MV-4-11 (cell line): Measurements from ENCODE around the gene POLR2L.

Source experiments
- DNase-seq: peaks from one replicate; lab custom pipeline; 2025; lab: John Stamatoyannopoulos, UW

Gene POLR2L

DNA sequence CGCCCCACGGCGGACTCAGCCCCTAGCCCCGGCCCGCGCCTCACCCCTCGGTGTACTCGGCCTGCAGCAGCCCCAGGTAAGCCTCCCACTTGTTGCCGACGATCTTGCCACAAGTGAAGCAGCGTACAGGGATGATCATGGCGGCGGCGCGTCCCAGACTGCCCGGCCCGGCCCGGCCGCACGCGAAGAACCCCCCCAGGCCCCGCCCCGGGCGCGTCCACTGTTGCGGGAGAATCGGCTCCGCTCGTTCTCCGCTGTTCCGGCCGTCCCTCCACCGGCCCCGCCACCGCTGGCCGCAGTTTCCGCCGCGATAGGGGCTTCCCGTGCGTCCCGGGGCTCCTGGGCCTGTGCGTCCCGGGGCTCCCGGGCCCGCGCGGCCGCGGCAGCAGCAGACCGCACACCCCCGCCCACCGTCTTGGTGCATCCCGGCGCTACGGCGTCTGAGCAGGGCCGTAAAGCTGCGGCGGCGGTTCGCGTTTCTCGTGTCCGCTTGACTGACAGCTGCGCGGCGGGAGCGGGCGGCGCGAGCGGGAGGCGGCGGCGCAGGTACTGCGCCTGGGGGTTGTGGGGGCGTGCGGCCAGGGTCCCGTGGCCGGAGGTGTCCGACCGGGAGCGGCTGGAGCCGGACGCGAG, at the start of gene POLR2L, which contains the start of gene TSPAN4:
POLR2L (minus strand) TSS at position 160 of the 633 bp plus-strand sequence; CDS start at position 139, 21 bp downstream.
TSPAN4 (plus strand) TSS at position 483 of the 633 bp plus-strand sequence. CDS start 7,453 bp downstream, outside the sequence.
- peak; percentile 72 for DNase-seq

- no peak for DNase-seq
Observed at GRCh38 chr11:890794-891540, 48.6 kb upstream of the POLR2L start.

GRCh38 chr11:889687-890475, 47.6 kb upstream of the POLR2L start:
- DNase-seq = no peak

GRCh38 chr11:889257-889656, 46.9 kb upstream of the POLR2L start:
- DNase-seq = no peak

DNA sequence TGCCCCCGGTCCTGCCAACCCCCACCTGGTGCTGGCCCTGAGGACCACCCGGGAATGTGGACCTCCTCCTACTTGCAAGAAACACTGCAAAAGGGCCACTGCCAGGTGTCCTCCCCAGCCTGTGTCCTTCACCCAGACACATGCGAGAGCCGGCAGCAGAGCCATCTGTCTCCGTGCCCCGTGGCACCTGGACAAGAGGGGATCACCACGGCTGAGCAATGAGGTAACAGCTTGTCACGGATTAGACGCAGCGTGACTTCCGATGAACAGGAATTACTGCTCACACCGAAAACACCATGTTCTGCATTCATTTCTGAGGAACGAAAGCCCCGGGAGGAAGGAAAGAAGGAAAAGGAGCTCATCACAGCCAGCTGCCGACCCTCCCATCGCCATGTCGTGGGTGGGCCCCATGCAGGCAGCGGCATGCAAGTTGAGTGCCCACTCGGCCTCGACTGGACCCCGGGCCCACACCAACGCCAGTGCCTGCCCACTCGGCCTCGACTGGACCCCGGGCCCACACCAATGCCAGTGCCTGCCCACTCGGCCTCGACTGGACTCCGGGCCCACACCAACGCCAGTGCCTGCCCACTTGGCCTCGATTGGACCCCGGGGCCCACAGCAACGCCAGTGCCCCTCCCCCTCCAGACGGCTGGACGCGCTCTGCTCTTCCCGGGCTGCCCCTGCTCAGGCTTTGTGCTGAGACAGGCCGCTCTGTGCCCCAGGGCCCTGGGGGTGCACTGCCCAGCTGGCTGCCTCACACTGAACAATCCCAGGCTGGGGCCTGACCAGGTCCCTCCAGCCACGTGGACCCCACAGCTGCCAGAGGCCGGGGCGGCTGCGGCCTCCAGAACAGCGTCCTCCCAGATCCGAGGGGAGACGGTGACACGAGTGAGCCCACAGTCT, 46.2 kb upstream of the POLR2L start:
- DNase-seq = no peak

DNA sequence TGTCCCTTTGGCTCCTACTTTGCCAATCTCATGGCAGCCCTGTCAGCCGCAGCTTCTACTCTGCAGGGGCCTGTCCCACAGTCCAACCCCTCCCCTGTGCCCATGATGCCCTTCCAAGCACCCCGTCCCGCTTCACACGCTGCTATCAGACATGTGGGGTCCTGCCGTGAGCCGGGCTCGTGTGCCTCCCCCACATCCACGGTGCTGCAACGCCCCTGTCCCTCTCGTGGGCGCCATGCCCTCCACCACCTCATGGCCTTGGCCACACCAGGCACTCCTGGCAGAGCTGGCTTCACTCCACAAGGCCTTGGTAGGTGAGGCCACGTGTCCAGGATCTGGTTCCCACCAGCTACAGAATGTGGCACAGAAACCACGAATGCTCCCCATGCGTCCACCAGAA, 45.3 kb upstream of the POLR2L start:
- DNase-seq = no peak

DNA sequence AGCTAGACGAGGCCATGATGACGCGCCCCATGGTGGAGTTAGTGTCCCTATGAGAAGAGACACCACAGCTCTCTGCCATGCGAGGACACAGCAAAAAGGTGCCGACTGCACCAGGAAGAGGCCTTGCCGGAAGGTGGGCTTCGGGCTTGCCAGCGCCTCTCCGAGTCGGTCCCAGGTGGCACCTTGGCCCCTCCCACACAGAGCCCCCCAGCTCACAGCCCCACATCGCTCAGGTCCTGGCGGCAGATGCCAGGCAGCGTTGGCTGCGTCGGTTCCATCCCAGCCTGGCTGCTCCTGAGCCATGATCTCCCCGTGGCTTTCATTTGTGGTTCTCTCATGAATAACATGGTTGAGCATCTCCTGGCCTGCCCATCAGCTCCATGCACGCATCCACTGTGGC, 44.2 kb upstream of the POLR2L start:
- DNase-seq = no peak

GRCh38 chr11:884578-885070, 42.3 kb upstream of the POLR2L start:
- DNase-seq = no peak

GRCh38 chr11:883527-883926, 41.2 kb upstream of the POLR2L start:
- DNase-seq = no peak

- DNase-seq = no peak
Observed at GRCh38 chr11:882596-882995, 40.3 kb upstream of the POLR2L start.

DNA sequence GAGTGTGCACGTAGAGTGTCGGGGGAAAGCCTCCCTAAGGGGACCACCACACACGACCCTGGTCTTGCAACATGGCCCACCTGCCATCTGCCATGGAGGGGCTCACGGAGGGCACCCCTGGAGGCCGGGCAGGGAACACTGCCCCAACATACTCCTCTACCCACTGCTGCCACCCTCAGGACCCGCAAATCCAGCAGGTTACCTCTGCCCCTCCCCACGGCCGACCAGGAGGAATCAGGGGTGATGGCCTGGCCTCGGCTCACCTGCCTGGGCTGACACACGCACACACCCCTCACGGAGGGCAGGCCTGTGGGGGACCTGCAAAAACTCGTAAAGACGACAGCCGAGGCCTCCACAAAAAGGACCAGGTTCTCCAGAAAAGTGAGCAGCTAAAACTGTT, 38.1 kb upstream of the POLR2L start:
- no peak for DNase-seq

GRCh38 chr11:877565-877964, 35.2 kb upstream of the POLR2L start:
- peak; percentile 35 for DNase-seq

DNA sequence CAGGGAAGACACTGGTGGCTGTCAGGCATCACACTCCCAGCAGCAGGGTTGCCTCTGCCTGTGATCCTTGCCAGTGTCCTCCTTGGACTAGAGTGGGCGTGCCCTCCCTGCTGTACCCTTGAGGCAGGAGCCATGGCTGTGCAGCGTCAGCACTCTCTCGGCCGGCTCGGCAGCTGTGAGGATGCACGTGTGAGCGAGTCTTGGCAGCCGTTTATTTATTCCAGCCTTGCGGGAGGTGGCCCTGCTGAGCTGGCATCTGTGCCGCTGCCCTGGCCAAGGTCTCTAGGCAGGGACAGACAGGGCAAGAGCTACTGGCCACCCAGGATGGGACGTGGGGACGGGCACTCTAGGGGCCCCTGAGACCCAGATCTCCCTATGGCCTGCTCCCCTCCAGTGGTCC, 34.2 kb upstream of the POLR2L start:
- DNase-seq = no peak

DNA sequence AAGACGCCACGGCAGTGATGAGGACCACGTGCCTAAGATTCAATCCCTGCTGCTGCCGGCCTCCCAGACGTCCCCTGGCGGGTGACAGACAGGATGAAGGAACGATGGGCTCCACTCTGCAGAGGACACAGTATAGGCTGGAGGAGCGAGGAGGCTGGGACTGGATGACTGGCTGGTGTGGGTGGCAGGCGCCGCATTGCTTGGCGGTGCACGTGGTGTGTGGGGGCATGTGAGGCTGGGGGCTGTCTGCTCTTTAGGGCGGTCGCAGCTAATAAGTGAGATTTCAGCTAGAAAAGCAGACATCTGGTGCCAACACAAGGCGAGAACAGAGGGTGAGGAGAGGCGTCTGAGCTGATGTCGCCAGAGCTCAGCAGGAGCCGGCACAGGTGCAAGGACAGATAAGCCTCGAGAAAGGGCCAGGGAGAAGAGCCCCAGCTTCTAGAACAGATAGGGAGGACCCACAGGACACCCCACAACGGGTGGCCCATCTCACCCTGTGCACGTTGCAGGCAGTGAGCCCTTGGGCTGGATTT, 33.5 kb upstream of the POLR2L start:
- no peak for DNase-seq

GRCh38 chr11:875203-875602, 32.9 kb upstream of the POLR2L start:
- no peak for DNase-seq

DNA sequence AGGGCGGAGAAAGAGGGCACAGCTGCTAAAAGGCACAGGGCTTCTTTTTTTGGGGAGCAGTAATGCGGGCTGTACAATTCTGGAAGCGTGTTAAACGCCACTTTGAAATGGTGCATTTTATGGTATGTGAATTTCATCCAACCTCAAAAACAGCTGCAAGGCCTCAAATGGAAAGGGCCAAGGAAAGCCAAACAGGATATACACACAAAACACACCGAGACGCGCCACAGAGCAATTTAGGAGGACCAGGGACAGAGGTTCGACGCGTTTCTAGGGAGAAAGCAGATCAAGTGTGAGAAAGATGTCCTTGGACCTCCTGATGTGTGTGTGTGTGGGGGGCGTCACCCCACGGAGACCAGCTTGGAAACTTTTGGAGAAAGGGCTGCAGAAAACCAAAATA, 31.4 kb upstream of the POLR2L start:
- no peak for DNase-seq

DNA sequence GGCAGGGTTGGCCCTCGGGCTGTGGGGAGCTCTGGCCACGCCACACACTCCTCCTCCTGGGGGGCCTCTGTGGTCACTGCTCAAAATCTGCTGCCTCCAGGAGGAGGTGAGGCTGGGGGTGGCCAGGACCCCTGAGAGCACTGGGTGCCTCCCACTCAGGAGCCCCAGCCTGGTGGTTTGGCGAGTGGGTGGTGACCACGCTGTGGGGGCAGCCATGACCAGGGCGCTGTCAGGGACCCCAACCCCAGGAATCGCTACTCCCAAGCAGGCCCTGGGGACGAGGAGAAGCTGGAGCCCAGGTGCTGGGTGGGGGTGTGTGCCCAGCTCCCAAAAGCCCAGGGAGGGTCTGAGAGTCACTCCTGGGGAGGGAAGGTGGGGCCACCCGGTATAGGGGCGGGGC, 30.5 kb upstream of the POLR2L start:
- DNase-seq = no peak

- no peak for DNase-seq
Observed at GRCh38 chr11:871472-871871, 29.1 kb upstream of the POLR2L start.

DNA sequence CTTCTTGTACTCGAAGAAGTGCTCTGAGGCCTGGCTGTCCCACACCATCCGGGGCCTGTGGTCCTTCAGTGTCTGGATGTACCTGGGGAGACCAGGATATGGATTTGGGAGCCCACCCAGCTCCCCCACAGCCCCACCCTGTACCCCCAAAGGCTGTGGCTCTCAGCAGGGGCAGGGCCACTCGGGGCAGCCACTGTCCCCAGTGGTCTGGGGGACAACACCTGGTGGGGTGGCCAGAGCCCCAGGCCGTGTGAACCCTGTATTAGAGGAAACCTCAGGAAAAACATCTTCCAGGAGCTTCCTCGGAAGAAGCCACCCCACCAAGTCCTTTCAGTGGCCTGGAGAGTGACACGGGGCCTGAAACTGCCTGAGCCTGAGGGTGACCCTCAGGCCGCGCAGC, 28.1 kb upstream of the POLR2L start:
- no peak for DNase-seq

- peak; percentile 5 for DNase-seq
Observed at GRCh38 chr11:870127-870413, 27.7 kb upstream of the POLR2L start.

DNA sequence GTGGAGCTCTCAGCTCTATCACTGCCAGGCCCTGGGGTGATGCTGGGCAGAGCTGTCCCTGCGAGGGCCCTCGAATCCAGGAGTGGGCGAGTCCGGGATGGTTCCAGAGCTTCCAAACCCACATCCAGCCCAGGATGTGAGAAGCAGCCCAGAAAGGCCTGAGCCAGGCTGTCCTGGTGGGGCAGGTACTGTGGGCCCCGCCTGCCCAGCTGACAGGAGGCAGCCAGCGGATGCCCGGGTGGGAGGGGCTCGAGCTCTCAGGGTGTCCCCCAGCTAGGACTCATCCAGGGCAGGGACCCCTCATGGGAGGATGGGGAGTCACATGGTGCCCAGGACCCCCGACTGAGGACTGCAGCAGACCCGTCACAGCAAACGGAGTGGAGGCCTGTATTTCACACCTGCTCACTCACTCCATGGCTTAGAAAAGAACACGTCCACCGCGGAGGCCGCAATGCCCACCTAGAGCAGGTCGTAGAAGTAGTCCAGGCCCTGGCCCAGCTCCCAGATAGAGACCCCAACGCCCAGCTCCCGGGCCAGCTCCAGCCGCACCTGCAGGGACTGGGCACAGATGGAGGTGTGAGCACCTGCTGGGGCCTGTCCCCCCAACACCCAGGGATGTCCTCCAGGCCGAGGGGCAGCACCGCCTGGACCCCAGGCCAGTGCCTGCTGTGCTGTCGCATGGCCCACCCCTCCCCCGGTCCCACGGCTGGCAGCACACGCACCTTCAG, 27.2 kb upstream of the POLR2L start:
- DNase-seq = no peak
